ENCODE measurements around the gene SLC2A9. TPM values are rescaled to one million over a fixed set of nuclear protein-coding genes. Genes with fewer than 3 reads are reported as not detected.

SLC2A9 gene
- total and polyA plus RNA-seq, 2 of the 4 experiments (the other 2 are of a cell fraction): 0.72 to 2.1 TPM

DNA sequence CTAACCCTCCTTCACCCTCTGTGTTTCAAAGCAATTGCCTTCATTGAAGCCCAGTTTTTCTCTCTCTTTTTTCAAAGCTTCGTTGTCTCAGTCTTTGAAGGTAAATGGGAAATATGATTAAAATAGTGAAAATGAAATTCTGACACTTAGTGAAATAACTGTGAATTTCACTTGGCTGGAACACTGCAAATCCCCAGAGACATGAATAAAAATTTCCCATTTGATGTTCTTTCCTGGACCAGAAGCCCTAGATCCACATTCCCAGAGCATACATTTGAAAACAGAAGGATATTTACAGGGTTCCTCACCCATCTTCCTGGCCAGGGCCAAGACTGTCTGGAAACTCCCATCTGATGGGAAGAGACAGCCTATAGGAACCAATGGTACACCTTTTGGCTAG is 45.0 kb downstream of the SLC2A9 start:
- WGBS, 2 experiments (ENCODE audit: extremely low coverage in 2 of 2, insufficient read length in 1 of 2): no CpG with 5 or more reads among the region's 1 CpG
- CTCF ChIA-PET: no interaction called here

More for the DNA sequence above, 45.0 kb downstream of the SLC2A9 start:
- no peak overlapping the region for H2AK9ac ChIP-seq (replicated peaks; ENCODE audit: low read depth, low read length, poor library complexity)
- no peak for DNase-seq
- H3K14ac ChIP-seq (replicated peaks; ENCODE audit: low read depth, low read length): no peak overlapping the region
- H4K8ac ChIP-seq (ENCODE audit: low read depth in 2 of 2, low read length in 2 of 2): no peak overlapping the region
- no peaks in the 10 kb centered on the region for H3K36me3 ChIP-seq (ENCODE audit: control insufficient read depth, insufficient read depth, low read length)
- no peaks in the 10 kb centered on the region; the same call in 1 of the 2 replicates for H3K4me1 ChIP-seq (ENCODE audit: control insufficient read depth, insufficient read depth, low read length)
- no peak overlapping the region for H4K91ac ChIP-seq (ENCODE audit: insufficient read depth, low read depth, low read length)
- intact Hi-C loops (cut with micrococcal nuclease) (no loop called here), in situ Hi-C loops (cut with MboI; ENCODE audit: low sequenced_read_pairs) (no loop called here), dilution Hi-C loops (cut with HindIII; ENCODE audit: low sequenced_read_pairs, unreplicated experiment) (no loop called here)
- TF ChIP-seq MXI1 (IDR thresholded peaks at IDR 0.05; ENCODE audit: borderline replicate concordance, low read depth, low read length) (no peak), RAD21 (IDR thresholded peaks at IDR 0.05; ENCODE audit: low read length) (no peak), SMC3 (IDR thresholded peaks at IDR 0.05; ENCODE audit: low read depth, low read length) (no peak), POLR2A (IDR thresholded peaks at IDR 0.05; ENCODE audit: low read depth, low read length) (no peak), MAZ (IDR thresholded peaks at IDR 0.05; ENCODE audit: borderline replicate concordance, low read depth, low read length) (no peak), FOS (IDR thresholded peaks at IDR 0.05; ENCODE audit: low read depth, low read length) (no peak), RCOR1 (IDR thresholded peaks at IDR 0.05; ENCODE audit: insufficient replicate concordance, low read length) (no peak), NFE2L2 (IDR thresholded peaks at IDR 0.05; ENCODE audit: low read depth, low read length) (no peak), CHD1 (IDR thresholded peaks at IDR 0.05; ENCODE audit: low read depth, low read length) (no peak), MAFK (IDR thresholded peaks at IDR 0.05; ENCODE audit: low read depth, low read length) (no peak), RFX5 (IDR thresholded peaks at IDR 0.05; ENCODE audit: low read depth, low read length) (no peak), CEBPB (IDR thresholded peaks at IDR 0.05; ENCODE audit: low read depth, low read length) (no peak), BHLHE40 (IDR thresholded peaks at IDR 0.05; ENCODE audit: low read depth, low read length) (no peak)
- TF ChIP-seq, protein P1, sequence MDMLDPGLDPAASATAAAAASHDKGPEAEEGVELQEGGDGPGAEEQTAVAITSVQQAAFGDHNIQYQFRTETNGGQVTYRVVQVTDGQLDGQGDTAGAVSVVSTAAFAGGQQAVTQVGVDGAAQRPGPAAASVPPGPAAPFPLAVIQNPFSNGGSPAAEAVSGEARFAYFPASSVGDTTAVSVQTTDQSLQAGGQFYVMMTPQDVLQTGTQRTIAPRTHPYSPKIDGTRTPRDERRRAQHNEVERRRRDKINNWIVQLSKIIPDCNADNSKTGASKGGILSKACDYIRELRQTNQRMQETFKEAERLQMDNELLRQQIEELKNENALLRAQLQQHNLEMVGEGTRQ (IDR thresholded peaks at IDR 0.05; ENCODE audit: low read depth, low read length): no peak
- TF ChIP-seq, protein P2, sequence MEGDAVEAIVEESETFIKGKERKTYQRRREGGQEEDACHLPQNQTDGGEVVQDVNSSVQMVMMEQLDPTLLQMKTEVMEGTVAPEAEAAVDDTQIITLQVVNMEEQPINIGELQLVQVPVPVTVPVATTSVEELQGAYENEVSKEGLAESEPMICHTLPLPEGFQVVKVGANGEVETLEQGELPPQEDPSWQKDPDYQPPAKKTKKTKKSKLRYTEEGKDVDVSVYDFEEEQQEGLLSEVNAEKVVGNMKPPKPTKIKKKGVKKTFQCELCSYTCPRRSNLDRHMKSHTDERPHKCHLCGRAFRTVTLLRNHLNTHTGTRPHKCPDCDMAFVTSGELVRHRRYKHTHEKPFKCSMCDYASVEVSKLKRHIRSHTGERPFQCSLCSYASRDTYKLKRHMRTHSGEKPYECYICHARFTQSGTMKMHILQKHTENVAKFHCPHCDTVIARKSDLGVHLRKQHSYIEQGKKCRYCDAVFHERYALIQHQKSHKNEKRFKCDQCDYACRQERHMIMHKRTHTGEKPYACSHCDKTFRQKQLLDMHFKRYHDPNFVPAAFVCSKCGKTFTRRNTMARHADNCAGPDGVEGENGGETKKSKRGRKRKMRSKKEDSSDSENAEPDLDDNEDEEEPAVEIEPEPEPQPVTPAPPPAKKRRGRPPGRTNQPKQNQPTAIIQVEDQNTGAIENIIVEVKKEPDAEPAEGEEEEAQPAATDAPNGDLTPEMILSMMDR (conservative IDR thresholded peaks at IDR 0.05; ENCODE audit: low read depth, low read length): no peak
- TF ChIP-seq, protein P3, sequence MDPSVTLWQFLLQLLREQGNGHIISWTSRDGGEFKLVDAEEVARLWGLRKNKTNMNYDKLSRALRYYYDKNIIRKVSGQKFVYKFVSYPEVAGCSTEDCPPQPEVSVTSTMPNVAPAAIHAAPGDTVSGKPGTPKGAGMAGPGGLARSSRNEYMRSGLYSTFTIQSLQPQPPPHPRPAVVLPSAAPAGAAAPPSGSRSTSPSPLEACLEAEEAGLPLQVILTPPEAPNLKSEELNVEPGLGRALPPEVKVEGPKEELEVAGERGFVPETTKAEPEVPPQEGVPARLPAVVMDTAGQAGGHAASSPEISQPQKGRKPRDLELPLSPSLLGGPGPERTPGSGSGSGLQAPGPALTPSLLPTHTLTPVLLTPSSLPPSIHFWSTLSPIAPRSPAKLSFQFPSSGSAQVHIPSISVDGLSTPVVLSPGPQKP (IDR thresholded peaks at IDR 0.05; ENCODE audit: borderline replicate concordance, low read depth, low read length): no peak
- H3K4me3 ChIP-seq (ENCODE audit: insufficient read depth, low read depth, low read length): no peak overlapping the region
- no peaks in the 10 kb centered on the region for H4K20me1 ChIP-seq (ENCODE audit: insufficient read depth, low read length)
- H3K9ac ChIP-seq (ENCODE audit: low read depth, low read length): no peak overlapping the region
- H3K9me1 ChIP-seq (ENCODE audit: insufficient read depth, low read length): no peaks in the 10 kb centered on the region
- H2BK15ac ChIP-seq (ENCODE audit: low read depth, low read length): no peak overlapping the region
- H2AK5ac ChIP-seq (ENCODE audit: low read depth, low read length): no peak overlapping the region
- H3K9me3 ChIP-seq (ENCODE audit: control insufficient read depth, insufficient read depth, low read length): no peaks in the 10 kb centered on the region
- POLR2A ChIA-PET (ENCODE audit: unreplicated experiment): no interaction called here
- H3K79me1 ChIP-seq (ENCODE audit: low read depth in 1 of 2, low read length in 2 of 2): no peaks in the 10 kb centered on the region
- H2AFZ ChIP-seq (replicated peaks; ENCODE audit: low read length, poor library complexity): no peak overlapping the region
- no TSS peak for BruUV-seq (replicated peaks)
- H2BK20ac ChIP-seq (ENCODE audit: low read depth, low read length): no peak overlapping the region
- no peak overlapping the region for H3K23ac ChIP-seq (ENCODE audit: low read depth, low read length)
- no peak overlapping the region for H3K4me2 ChIP-seq (ENCODE audit: low read depth, low read length)
- no peak overlapping the region for H3K56ac ChIP-seq (ENCODE audit: extremely low read depth, insufficient read depth, low read length)
- no peak overlapping the region for H2BK120ac ChIP-seq (ENCODE audit: low read depth, low read length)
- H4K5ac ChIP-seq (ENCODE audit: low read depth, low read length): no peak overlapping the region
- no peak overlapping the region for H3K27ac ChIP-seq (ENCODE audit: insufficient read depth, low read length)
- H3K27me3 ChIP-seq (ENCODE audit: control insufficient read depth, insufficient read depth, low read length): no peaks in the 10 kb centered on the region; the same call in 1 of the 2 replicates
- ATAC-seq (ENCODE audit: low read depth): no peak
- H3K18ac ChIP-seq (ENCODE audit: low read depth, low read length): no peak overlapping the region
- H2BK5ac ChIP-seq (ENCODE audit: low read depth, low read length, poor library complexity, severe bottlenecking): no peak overlapping the region
- H3K4ac ChIP-seq (ENCODE audit: low read depth, low read length): no peak overlapping the region
